ENCODE data around the gene LNX1.

GRCh38 chr4:53531585-53532224, 59.6 kb downstream of the LNX1 start:
- no peak for TF ChIP-seq POLR2A (IDR thresholded peaks at IDR 0.05)
- TF ChIP-seq, protein P1, sequence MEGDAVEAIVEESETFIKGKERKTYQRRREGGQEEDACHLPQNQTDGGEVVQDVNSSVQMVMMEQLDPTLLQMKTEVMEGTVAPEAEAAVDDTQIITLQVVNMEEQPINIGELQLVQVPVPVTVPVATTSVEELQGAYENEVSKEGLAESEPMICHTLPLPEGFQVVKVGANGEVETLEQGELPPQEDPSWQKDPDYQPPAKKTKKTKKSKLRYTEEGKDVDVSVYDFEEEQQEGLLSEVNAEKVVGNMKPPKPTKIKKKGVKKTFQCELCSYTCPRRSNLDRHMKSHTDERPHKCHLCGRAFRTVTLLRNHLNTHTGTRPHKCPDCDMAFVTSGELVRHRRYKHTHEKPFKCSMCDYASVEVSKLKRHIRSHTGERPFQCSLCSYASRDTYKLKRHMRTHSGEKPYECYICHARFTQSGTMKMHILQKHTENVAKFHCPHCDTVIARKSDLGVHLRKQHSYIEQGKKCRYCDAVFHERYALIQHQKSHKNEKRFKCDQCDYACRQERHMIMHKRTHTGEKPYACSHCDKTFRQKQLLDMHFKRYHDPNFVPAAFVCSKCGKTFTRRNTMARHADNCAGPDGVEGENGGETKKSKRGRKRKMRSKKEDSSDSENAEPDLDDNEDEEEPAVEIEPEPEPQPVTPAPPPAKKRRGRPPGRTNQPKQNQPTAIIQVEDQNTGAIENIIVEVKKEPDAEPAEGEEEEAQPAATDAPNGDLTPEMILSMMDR (IDR thresholded peaks at IDR 0.05), result no peak
